Epidermal melanocyte (primary cell): ENCODE measurements around the gene CAPN11.
"Not testable (repeated sequence)": the region's sequence is repeated elsewhere in the genome, so short reads cannot be mapped to it uniquely, and the experiment has no call there.

ENCODE experiments used
- DNase-seq: peaks from one replicate; pipeline ENCODE4 v3.0.0; 2011; ENCODE audit warnings: low spot score; ENCODE audit not compliant: insufficient read length

The CAPN11 gene

DNA sequence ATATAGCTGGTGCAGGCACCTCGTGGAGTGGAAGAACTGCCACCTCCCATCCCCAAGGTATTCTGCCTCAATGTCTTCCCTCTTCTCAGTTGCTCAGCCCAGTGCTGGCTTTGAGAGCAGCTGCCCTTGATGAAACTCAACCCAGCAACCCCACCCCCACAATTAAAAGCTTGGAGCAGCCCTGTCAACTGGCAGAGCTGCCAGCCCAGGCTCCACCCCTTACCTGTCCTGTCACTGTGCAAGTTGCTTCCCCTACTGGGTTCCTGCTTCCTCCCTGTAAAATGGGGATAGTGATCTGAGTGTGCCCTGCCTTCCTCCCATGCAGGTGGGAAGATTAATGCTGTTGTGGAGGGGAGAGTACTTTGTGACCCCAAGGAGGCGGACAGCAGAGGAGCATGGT lies 26.7 kb upstream of the CAPN11 start:
- no peak for DNase-seq

DNA sequence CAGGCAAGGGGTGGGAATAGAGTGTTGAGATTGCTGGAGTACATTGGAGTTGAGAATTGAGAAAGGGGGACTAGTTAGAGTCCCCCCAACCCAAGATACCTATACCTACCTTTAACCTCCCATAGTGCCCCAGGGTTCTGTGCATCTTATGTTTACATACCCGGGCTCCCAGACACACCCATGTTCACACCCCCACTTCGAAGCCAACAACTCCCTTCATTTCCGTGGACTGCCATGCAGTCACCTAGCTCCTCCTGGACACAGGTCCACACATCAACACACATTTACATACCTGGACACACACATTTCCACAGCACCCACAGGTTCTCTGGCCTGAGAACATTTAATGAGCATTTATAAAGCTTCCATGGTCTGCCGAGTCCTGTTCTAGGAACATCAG lies 26.1 kb upstream of the CAPN11 start:
- no peak for DNase-seq

GRCh38 chr6:44133003-44133931 lies 25.4 kb upstream of the CAPN11 start:
- DNase-seq = peak; percentile 90

DNA sequence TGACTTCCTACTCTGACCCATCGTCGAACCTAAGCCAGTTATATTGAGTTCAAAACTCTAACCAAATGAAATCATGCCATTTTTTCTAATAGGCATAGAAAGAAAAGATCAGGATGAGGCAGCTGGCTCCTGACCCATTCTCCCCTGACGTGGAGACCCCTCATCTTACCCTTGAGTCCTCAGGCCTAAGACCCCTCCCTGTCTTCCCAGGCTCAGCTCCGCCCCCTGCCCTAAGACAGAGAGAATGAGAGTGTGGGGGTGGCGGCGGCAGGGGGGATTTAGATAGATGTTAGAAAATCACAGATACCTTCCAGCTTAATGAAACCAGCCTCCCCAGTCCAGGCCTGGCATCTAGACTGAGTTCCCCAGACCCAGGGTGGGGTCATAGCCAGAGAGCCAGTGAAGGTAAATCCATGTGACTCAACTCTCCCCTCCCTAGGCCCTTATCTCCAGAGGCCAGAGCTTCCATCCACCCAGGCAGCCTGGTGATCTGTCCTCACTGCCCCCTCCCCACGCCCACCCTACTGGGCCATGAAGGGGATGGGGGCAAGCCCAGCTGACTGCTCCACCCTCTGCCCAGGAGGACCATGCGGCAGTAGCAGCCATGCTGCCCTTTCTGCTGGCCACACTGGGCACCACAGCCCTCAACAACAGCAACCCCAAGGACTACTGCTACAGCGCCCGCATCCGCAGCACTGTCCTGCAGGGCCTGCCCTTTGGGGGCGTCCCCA lies 24.5 kb upstream of the CAPN11 start:
- DNase-seq = no peak

- DNase-seq = no peak
Observed at GRCh38 chr6:44135173-44135758, 23.4 kb upstream of the CAPN11 start.

DNA sequence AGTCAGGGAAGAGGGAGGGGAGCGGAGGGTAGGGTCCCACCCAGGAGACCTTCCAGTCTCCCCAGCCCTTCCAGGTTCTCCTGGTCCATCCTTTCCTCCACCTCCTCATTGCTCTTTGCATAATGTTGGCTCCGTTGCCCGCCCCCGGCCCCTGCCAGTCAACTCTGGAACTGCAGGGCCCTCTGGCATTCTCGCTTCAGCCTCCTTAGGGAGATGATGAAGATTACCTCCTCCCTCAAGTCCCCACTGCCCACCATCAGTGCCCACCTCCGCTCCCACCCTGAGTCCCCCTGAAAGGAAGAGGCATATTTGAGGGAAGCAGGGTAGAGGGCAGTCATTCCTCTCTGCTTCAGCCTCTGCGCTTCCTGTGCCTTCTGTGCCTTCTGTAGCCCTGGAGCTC lies 22.7 kb upstream of the CAPN11 start:
- DNase-seq = no peak

DNA sequence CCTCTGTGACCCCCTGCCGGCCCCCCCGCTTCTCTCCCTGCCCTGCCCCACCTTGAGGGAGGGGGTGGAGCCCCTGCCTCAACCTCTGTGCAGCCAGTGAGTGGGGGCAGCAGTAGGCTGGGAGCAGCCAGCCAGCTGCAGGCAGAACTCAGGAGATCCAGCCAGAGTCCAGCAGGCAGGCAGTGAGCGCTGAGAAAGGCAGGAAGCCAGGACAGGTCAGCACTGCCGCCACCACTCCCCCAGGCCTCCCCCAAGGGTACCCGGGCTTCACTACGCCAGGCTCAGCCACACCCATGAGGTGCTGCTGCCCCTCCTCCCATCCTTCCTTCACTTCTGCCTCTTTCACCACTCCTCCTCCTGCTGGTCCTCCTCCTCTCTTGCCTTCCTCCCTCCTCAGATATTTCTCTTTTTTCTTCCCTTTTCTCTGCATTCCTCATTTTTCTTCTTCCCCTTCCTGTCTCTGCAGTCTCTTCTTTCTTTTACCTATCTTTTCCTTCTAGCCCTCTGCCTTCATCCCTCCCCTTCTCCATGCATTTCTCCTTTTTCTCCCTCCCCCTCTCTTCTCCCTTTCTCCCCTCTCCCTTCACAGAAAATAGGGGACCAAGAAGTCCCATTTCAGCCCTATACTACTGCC lies 19.8 kb upstream of the CAPN11 start:
- no peak for DNase-seq

DNA sequence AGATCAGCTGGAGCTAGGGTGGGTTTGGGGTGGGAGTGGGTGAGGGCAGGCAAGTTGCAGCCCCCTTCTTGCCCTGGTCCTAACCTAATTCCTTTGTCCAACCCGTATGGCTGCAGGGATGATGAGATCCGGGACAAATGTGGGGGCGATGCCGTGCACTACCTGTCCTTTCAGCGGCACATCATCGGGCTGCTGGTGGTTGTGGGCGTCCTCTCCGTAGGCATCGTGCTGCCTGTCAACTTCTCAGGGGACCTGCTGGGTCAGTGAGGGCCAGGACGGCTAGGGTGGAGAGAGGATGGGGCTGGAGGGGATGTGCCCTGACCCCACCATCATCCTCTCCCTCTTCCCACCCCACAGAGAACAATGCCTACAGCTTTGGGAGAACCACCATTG lies 19.3 kb upstream of the CAPN11 start:
- no peak for DNase-seq

GRCh38 chr6:44142835-44143234 lies 15.8 kb upstream of the CAPN11 start:
- no peak for DNase-seq

GRCh38 chr6:44143731-44144130 lies 14.9 kb upstream of the CAPN11 start:
- DNase-seq = no peak

GRCh38 chr6:44144536-44144935 lies 14.1 kb upstream of the CAPN11 start:
- DNase-seq = not testable (repeated sequence)

- no peak for DNase-seq
Observed at GRCh38 chr6:44145839-44146238, 12.8 kb upstream of the CAPN11 start.

GRCh38 chr6:44146685-44147084 lies 11.9 kb upstream of the CAPN11 start:
- no peak for DNase-seq

GRCh38 chr6:44147256-44147655 lies 11.4 kb upstream of the CAPN11 start:
- DNase-seq = no peak

DNA sequence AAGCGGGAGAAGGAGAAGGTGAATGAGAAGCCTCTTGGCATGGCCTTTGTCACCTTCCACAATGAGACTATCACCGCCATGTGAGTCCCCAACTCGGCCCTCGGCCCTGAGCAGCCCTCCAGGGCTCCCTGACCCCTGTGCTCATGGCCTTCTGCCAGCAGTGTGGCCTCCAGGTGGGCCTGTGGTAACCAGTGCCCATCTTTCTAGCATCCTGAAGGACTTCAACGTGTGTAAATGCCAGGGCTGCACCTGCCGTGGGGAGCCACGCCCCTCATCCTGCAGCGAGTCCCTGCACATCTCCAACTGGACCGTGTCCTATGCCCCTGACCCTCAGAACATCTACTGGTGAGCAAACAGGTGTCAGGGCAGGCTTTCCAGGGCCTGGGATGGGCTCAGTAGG lies 10.3 kb upstream of the CAPN11 start:
- no peak for DNase-seq

DNA sequence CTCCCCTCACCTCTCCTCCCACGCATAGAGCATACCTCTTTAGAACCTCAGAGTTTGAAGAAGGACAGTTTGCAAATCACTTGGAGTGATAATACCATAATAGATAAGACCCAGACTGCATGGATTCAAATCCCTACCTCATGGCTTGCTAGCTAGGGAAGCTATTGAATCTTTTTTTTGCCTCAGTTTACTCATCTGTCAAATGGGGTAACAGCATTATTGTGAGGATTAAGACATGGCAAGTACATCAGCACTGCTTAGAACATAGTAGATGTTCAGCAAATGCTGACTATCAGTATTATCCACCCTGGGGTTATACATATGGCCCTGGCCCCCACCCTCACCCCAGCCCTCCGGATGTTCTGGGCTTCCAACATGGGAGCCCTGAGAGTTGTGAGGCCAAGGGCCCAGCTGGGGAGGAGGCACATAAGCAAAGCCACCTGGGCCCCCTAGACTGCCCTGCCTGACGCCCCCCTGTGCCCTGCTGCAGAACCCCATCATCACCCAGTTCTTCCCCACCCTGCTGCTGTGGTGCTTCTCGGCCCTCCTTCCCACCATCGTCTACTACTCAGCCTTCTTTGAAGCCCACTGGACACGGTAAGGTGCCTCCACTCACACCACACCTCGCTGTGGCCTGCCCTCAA lies 9.1 kb upstream of the CAPN11 start:
- DNase-seq = no peak

GRCh38 chr6:44150317-44150917 lies 8.2 kb upstream of the CAPN11 start:
- no peak for DNase-seq

- peak; percentile 68 for DNase-seq
Observed at GRCh38 chr6:44151348-44152108, 7.1 kb upstream of the CAPN11 start.

- no peak for DNase-seq
Observed at GRCh38 chr6:44152109-44152461, 6.5 kb upstream of the CAPN11 start.

GRCh38 chr6:44152533-44152932 lies 6.1 kb upstream of the CAPN11 start:
- no peak for DNase-seq
